ENCODE measurements around the gene SIT1. TPM values are rescaled to one million over a fixed set of nuclear protein-coding genes. Genes with fewer than 3 reads are reported as not detected.
A peak's percentile ranks its signal among the peaks of the same experiment; 100 is the strongest.
"Not testable (repeated sequence)": the region's sequence is repeated elsewhere in the genome, so short reads cannot be mapped to it uniquely, and the experiment has no call there.

The SIT1 gene
- total and polyA plus RNA-seq, 4 donors, result 0.36 TPM; not detected in 3

GRCh38 chr9:35652829-35653209 lies 2.1 kb upstream of the SIT1 start:
- H3K4me1 ChIP-seq (ENCODE audit: control insufficient read depth, insufficient read depth, low read length), result peaks cover 5% of the 10 kb centered on the region
- WGBS (ENCODE audit: insufficient coverage), result 92% methylated on average over 2 of the region's 8 CpGs
- H3K9me3 ChIP-seq (ENCODE audit: control insufficient read depth, insufficient read depth, low read length), result no peaks in the 10 kb centered on the region
- H3K4me3 ChIP-seq (ENCODE audit: low read depth, low read length), result no peak overlapping the region
- no peak overlapping the region for H3K27ac ChIP-seq (ENCODE audit: low read depth, low read length)
- no peaks in the 10 kb centered on the region for H3K36me3 ChIP-seq (ENCODE audit: control insufficient read depth, insufficient read depth, low read length)
- DNase-seq (ENCODE audit: low read depth in 4 of 6, low spot score in 6 of 6), result no peak
- H3K27me3 ChIP-seq (ENCODE audit: control insufficient read depth, insufficient read depth, low read length), result no peaks in the 10 kb centered on the region

GRCh38 chr9:35651956-35652828 lies 1.5 kb upstream of the SIT1 start:
- 96% methylated on average over 2 of the region's 7 CpGs for WGBS (ENCODE audit: insufficient coverage)
- H3K4me1 ChIP-seq (ENCODE audit: control insufficient read depth, insufficient read depth, low read length), result peaks cover 11% of the 10 kb centered on the region
- no peaks in the 10 kb centered on the region for H3K36me3 ChIP-seq (ENCODE audit: control insufficient read depth, insufficient read depth, low read length)
- H3K4me3 ChIP-seq (ENCODE audit: low read depth, low read length), result no peak overlapping the region
- no peak overlapping the region for H3K27ac ChIP-seq (ENCODE audit: low read depth, low read length)
- no peaks in the 10 kb centered on the region for H3K27me3 ChIP-seq (ENCODE audit: control insufficient read depth, insufficient read depth, low read length)
- DNase-seq (ENCODE audit: low read depth in 4 of 6, low spot score in 6 of 6), result no peak
- H3K9me3 ChIP-seq (ENCODE audit: control insufficient read depth, insufficient read depth, low read length), result no peaks in the 10 kb centered on the region

GRCh38 chr9:35649431-35650340 lies 1.0 kb downstream of the SIT1 start:
- no peak overlapping the region for H3K4me3 ChIP-seq (ENCODE audit: low read depth, low read length)
- H3K9me3 ChIP-seq (ENCODE audit: control insufficient read depth, insufficient read depth, low read length), result no peaks in the 10 kb centered on the region
- no peak overlapping the region for H3K27ac ChIP-seq (ENCODE audit: low read depth, low read length)
- no peaks in the 10 kb centered on the region for H3K27me3 ChIP-seq (ENCODE audit: control insufficient read depth, insufficient read depth, low read length)
- 87% methylated on average over 23 of the region's 26 CpGs for WGBS (ENCODE audit: insufficient coverage)
- H3K4me1 ChIP-seq (ENCODE audit: control insufficient read depth, insufficient read depth, low read length), result peaks cover 19% of the 10 kb centered on the region
- DNase-seq (ENCODE audit: low read depth in 4 of 6, low spot score in 6 of 6), result no peak
- H3K36me3 ChIP-seq (ENCODE audit: control insufficient read depth, insufficient read depth, low read length), result no peaks in the 10 kb centered on the region

- 0% methylated on average over 47 of the region's 58 CpGs for WGBS (ENCODE audit: insufficient coverage)
- peak; percentile 82 to 97 (median 88) for DNase-seq (ENCODE audit: low read depth in 4 of 6, low spot score in 6 of 6)
- H3K4me1 ChIP-seq (ENCODE audit: control insufficient read depth, insufficient read depth, low read length), result peaks cover 19% of the 10 kb centered on the region
- no peaks in the 10 kb centered on the region for H3K27me3 ChIP-seq (ENCODE audit: control insufficient read depth, insufficient read depth, low read length)
- peak overlapping the region; percentile 82 for H3K4me3 ChIP-seq (ENCODE audit: low read depth, low read length)
- peak overlapping the region; percentile 83 for H3K27ac ChIP-seq (ENCODE audit: low read depth, low read length)
- H3K36me3 ChIP-seq (ENCODE audit: control insufficient read depth, insufficient read depth, low read length), result no peaks in the 10 kb centered on the region
- H3K9me3 ChIP-seq (ENCODE audit: control insufficient read depth, insufficient read depth, low read length), result no peaks in the 10 kb centered on the region
Observed at GRCh38 chr9:35646533-35647265, 4.0 kb downstream of the SIT1 start.

- Histone ChIP-seq H3K36me3 (ENCODE audit: control insufficient read depth, insufficient read depth, low read length) (no peaks in the 10 kb centered on the region), H3K4me1 (ENCODE audit: control insufficient read depth, insufficient read depth, low read length) (peaks cover 19% of the 10 kb centered on the region), H3K27ac (ENCODE audit: low read depth, low read length) (peak overlapping the region; percentile 83), H3K4me3 (ENCODE audit: low read depth, low read length) (peak overlapping the region; percentile 82), H3K27me3 (ENCODE audit: control insufficient read depth, insufficient read depth, low read length) (no peaks in the 10 kb centered on the region), H3K9me3 (ENCODE audit: control insufficient read depth, insufficient read depth, low read length) (no peaks in the 10 kb centered on the region)
- WGBS (ENCODE audit: insufficient coverage), result 5% methylated on average over 10 of the region's 11 CpGs
- DNase-seq (ENCODE audit: low read depth in 4 of 6, low spot score in 6 of 6), result peak in 1 of 6 donors; percentile 62
Observed at GRCh38 chr9:35646153-35646532, 4.6 kb downstream of the SIT1 start.

GRCh38 chr9:35645736-35646135 lies 5.0 kb downstream of the SIT1 start:
- H3K36me3 ChIP-seq (ENCODE audit: control insufficient read depth, insufficient read depth, low read length); H3K27me3 ChIP-seq (ENCODE audit: control insufficient read depth, insufficient read depth, low read length); H3K9me3 ChIP-seq (ENCODE audit: control insufficient read depth, insufficient read depth, low read length); DNase-seq (ENCODE audit: low read depth in 4 of 6, low spot score in 6 of 6): not testable (repeated sequence)
- 75% methylated on average over 4 of the region's 10 CpGs for WGBS (ENCODE audit: insufficient coverage)
- Histone ChIP-seq H3K27ac (ENCODE audit: low read depth, low read length) (peak overlapping the region; percentile 83), H3K4me3 (ENCODE audit: low read depth, low read length) (peak overlapping the region; percentile 82), H3K4me1 (ENCODE audit: control insufficient read depth, insufficient read depth, low read length) (peaks cover 19% of the 10 kb centered on the region)

- no peaks in the 10 kb centered on the region for H3K36me3 ChIP-seq (ENCODE audit: control insufficient read depth, insufficient read depth, low read length)
- no peak for DNase-seq (ENCODE audit: low read depth in 4 of 6, low spot score in 6 of 6)
- 93% methylated on average over 12 of the region's 12 CpGs for WGBS (ENCODE audit: insufficient coverage)
- peaks cover 19% of the 10 kb centered on the region for H3K4me1 ChIP-seq (ENCODE audit: control insufficient read depth, insufficient read depth, low read length)
- no peak overlapping the region for H3K27ac ChIP-seq (ENCODE audit: low read depth, low read length)
- H3K9me3 ChIP-seq (ENCODE audit: control insufficient read depth, insufficient read depth, low read length), result no peaks in the 10 kb centered on the region
- H3K4me3 ChIP-seq (ENCODE audit: low read depth, low read length), result no peak overlapping the region
- no peaks in the 10 kb centered on the region for H3K27me3 ChIP-seq (ENCODE audit: control insufficient read depth, insufficient read depth, low read length)
Observed at GRCh38 chr9:35643046-35643445, 7.7 kb downstream of the SIT1 start.

GRCh38 chr9:35641478-35641877 lies 9.3 kb downstream of the SIT1 start:
- no CpG with 5 or more reads among the region's 3 CpGs for WGBS (ENCODE audit: insufficient coverage)
- not testable (repeated sequence) for H3K4me3 ChIP-seq (ENCODE audit: low read depth, low read length); DNase-seq (ENCODE audit: low read depth in 4 of 6, low spot score in 6 of 6); H3K27me3 ChIP-seq (ENCODE audit: control insufficient read depth, insufficient read depth, low read length); H3K9me3 ChIP-seq (ENCODE audit: control insufficient read depth, insufficient read depth, low read length); H3K27ac ChIP-seq (ENCODE audit: low read depth, low read length); H3K4me1 ChIP-seq (ENCODE audit: control insufficient read depth, insufficient read depth, low read length); H3K36me3 ChIP-seq (ENCODE audit: control insufficient read depth, insufficient read depth, low read length)

GRCh38 chr9:35640431-35640830 lies 10.3 kb downstream of the SIT1 start:
- H3K27me3 ChIP-seq (ENCODE audit: control insufficient read depth, insufficient read depth, low read length); H3K36me3 ChIP-seq (ENCODE audit: control insufficient read depth, insufficient read depth, low read length); H3K4me1 ChIP-seq (ENCODE audit: control insufficient read depth, insufficient read depth, low read length); DNase-seq (ENCODE audit: low read depth in 4 of 6, low spot score in 6 of 6); H3K9me3 ChIP-seq (ENCODE audit: control insufficient read depth, insufficient read depth, low read length); H3K27ac ChIP-seq (ENCODE audit: low read depth, low read length); H3K4me3 ChIP-seq (ENCODE audit: low read depth, low read length): not testable (repeated sequence)
- 94% methylated on average over 12 of the region's 15 CpGs for WGBS (ENCODE audit: insufficient coverage)

Measured in spinal cord (tissue), 10 donors.